HG02943 (cell line): ENCODE results near the gene PDYN.

Experiments
- ATAC-seq: cut with Tn5 transposase; IDR thresholded peaks from one replicate; pipeline ENCODE4 v1.9.1; 2021; ENCODE audit warnings: mild to moderate bottlenecking, low read depth, moderate library complexity; ENCODE audit not compliant: unreplicated experiment

PDYN gene

DNA sequence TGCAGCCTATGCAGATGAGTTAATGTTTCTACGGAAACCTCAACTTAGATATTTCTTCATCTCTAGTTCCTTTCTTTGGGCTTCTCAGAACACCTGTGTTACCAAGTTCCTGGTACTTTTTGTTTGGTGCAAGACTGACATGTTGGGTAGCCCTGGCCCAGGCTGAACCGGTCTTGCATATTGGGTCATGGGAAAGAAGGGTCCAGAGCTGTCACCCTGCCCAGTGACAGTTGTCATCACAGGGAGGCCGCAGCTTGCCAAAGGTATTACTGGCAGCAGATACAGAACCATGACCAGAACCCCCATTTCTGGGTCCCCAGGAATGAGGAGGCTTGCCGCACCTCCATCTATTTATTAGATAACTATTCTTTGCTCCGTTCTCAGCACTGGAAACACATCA is 40.2 kb downstream of the PDYN start:
- ATAC-seq = no peak

DNA sequence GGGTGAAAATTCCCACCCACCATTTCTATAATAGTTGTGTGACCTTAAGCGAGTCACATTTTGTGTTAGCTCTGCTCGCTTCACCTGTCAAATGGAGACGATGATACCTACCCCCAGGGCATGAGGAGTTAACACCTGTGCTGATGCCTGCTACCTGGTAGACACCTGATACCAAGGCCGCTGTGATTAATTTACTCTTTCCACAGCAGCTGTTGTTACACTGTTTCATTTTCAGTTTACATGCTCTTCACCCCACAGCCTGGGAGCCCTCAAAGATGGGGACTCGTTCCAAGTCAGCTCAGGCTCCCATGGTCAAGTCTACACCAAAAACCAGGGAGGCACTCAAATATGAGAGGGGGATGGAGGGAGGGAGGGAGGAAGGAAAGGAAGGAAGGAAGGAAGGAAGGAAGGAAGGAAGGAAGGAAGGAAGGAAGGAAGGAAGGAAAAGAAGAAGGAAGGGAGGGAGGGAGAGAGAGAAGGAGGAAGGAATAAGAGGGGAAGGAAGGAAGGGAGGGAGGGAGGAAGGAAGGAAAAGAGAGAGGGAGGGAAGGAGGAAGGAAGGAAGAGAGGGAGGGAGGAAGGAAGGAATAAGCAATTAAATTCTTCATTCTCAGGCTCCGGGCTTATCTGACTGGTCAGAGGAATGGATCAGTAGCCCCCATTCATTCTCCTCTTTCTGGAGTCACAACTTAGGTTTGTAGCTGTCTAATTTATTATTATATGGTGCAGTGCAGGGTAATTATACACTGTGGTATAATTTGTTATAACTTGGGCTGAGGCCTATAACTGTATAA is 40.9 kb downstream of the PDYN start:
- ATAC-seq = no peak

- ATAC-seq = no peak
Observed at GRCh38 chr20:1951436-1952115, 42.3 kb downstream of the PDYN start.

DNA sequence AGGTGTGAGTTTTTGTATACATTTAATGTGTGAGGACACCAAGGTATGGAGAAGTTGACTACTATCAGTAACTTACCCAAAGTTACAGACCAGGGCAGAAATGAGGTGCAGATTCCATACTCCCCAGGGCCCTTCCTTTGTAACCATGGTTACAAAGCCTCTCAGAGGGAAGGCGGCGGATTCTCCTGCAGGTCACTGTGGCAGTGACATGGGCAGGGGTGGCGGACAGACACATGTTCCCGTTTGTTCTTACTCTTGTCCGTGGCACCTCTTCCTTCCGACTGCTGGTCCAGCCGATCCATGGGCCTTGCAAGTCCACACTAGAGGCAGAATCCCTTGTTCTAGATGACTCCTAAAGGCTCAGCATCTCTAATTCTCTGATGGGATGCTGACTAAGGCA is 43.0 kb downstream of the PDYN start:
- ATAC-seq = no peak

DNA sequence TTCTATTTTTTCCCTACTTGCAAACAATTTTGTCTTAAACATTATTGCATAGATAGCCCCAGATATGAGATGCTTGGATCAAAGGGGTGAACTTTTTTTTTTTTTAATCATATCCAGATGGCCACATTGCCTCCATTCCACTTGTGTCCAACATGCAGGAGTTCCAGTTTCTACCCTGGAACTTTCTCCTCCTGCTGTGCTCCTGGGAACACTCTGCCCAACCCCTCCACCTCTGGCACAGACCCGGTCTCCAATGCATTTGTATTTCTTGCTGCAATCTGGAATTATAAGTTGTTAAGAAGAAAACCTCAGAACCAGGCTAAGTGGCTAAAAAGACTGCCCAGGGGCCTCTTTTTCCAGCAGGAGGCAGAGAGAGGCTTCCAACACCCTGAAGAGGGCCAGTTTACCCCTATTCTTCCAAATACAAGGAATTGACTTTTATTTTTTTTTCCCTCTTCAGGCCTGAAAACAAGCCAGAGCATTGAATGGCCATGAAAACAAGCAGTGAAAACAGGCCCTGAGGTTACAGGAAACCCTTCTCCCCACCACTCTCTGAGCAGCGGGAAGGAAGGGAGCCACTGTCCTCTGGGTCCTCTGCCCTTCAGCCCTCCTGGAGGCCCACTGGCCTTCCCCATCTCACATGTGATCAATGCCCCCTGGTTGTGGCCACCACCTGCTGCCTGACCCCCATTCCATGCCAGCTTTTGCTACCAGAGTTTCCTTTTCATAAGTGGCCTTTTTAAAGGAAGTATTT is 44.3 kb downstream of the PDYN start:
- ATAC-seq = no peak

- ATAC-seq = no peak
Observed at GRCh38 chr20:1947535-1947846, 46.4 kb downstream of the PDYN start.

DNA sequence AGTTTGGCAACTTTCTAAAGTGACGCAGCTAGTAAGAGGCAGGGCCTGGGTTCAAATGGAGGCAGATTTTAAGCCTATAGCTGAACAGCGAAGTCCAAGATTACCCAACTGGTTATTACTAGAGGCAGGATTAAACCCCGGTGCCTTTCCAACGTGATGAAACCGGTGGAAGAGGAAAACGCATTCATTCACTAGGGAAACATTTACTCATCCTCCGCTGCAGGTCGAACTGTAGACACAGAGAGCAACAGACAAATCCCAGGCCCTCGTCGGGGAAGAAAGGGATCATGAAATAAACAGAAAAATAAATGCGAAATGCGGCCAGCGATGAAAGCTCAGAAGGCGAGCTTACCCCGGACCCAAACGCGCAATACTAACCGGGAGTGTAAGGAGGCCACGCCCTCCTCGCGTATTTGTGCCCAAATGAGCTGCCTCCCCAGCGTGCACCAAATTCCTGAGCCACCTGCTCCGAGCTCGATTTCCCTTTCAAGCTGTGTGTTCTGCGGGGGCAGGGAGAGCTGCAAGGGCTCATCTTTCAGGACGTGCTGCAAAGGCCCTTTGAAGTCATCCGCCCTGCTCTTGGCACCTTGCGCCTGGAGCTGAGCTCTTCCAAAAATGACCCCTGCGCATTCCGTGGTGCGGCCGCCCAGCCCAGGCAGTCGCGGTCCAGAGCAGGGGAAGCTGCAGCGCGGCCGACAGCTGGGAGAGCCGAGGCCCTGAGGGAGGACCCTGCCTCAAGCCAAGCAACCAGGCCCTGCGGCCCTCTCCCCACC is 46.9 kb downstream of the PDYN start:
- ATAC-seq = no peak

DNA sequence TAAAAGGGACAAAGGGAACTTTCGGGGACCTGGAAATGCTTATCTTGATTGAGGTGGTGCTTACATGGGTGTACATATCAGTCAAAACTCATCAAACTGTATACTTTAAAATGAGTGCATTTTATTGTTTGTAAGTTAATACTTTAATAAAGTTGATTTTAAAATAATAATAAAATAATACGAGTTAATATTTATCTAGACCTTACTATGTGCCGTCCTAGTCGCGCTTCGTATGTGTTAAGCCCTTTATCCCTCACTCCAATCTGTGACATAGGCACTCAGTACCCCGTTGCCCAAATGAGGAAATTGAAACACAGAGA is 47.5 kb downstream of the PDYN start:
- ATAC-seq = no peak

GRCh38 chr20:1945660-1946059 is 48.2 kb downstream of the PDYN start:
- no peak for ATAC-seq

DNA sequence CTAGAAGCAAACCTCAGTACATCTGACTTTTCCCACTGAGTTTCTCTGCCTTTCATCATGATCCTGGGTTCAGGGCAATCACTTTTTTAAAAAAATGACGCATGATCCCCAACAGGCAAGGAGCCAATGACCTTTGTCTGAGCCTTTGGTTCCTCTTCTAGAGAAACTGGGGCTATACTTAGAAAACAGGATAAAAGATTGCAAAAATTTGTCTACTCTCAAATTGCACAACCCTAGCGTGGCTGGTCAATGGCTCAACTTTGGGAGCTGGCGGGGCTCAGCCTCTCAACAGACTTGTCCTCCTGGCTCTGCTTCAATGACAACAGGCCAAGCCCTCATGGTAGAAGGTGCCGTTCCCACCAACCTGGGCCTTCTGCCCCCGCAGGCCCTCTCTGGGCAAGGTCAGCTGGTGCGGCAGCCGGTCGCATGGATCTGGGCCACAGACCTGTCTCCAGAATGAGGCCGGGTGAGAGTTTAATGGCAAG is 48.7 kb downstream of the PDYN start:
- ATAC-seq = no peak

- ATAC-seq = no peak
Observed at GRCh38 chr20:1944345-1945091, 49.3 kb downstream of the PDYN start.

DNA sequence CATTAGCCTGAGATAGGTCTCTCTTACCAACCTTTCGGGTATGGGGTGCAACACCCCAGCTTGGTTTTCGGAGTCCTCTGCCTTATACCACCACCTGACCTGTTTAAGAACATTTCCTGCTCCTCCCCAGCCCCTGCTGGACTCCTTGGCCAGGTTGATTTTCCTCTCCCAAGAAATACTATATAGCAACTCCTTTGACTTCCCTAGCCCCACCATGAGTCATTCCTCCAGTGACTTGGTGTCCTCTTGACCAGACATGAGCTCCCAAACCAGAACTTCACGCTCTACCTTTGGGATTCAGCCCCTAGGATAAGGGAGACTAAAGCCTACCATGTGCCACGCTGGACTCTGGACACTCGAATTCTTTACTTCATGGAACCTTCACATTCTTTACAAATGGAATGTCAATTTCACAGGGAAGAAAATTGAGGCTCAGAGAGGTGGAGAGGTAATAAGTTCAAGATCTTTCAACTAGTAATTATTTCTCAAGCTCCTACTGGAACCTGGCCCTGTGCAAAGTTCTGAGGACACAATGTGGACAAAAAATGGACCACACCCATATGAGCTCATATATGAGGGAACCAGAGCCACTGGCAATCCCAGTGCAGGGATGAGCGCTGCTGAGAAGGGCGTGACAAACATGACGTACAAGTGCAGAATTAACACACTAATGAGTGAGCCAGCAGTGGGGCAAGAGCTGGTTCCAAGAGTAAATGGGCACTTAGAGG is 50.4 kb downstream of the PDYN start:
- ATAC-seq = no peak

GRCh38 chr20:1942486-1943274 is 51.2 kb downstream of the PDYN start:
- no peak for ATAC-seq

GRCh38 chr20:1942061-1942460 is 51.8 kb downstream of the PDYN start:
- no peak for ATAC-seq

- ATAC-seq = no peak
Observed at GRCh38 chr20:1941226-1941625, 52.6 kb downstream of the PDYN start.

DNA sequence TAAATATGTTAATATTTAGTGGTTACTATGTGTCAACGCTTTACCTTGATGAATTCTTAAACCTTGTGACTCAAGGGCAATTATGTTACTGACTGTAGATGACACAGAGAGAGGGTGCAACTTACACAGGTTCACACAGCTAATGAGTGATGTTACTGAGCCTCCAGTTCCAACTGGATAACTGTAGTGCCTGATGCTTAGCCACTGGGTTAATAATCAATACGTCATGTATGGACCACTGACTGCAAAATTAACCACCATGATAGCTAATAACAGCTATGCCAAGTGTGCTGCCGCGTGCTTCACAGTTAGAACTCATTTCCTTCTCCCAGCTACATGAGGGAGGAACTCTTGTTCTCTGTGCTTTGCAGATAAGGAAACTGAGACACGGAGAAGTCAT is 53.3 kb downstream of the PDYN start:
- ATAC-seq = no peak

GRCh38 chr20:1939270-1939595 is 54.6 kb downstream of the PDYN start:
- no peak for ATAC-seq

- ATAC-seq = no peak
Observed at GRCh38 chr20:1938464-1939269, 55.2 kb downstream of the PDYN start.
